Endothelial cell of umbilical vein (primary cell): ENCODE data around the gene MARK3. TPM values are rescaled to one million over a fixed set of nuclear protein-coding genes. Genes with fewer than 3 reads are reported as not detected.

Experiments
- BruUV-seq: library from RNA; stranded (reverse); fragments of 400-500 nt; replicated peaks from 2 replicates; lab custom pipeline; 2021; lab: Mats Ljungman, UMichigan
- CTCF ChIA-PET: fragments of 300-600, 350-600 bp; sonication (Branson Sonifier 250); formaldehyde crosslinking; loops from one replicate; lab custom pipeline; 2021; ENCODE audit warnings: antibody characterized with exemption, inconsistent platforms; lab: Charles Lee
- POLR2A ChIA-PET: fragments of 300-600, 350-600 bp; sonication (Branson Sonifier 250); formaldehyde crosslinking; loops from one replicate; lab custom pipeline; 2021; ENCODE audit warnings: antibody characterized with exemption, inconsistent platforms; lab: Charles Lee
- DNase-seq: peaks from one replicate; pipeline ENCODE4 v3.0.0-alpha.2; 2011; ENCODE audit warnings: low read depth, low spot score
- FAIRE-seq: peaks from 2 replicates; lab custom pipeline; 2011; peaks lifted over from hg19 to GRCh38; lab: Jason Lieb, UNC
- H2AFZ ChIP-seq: 2 replicates; pipeline ENCODE4 v1.6.0; 2012; ENCODE audit warnings: low read depth, low read length, control low read depth, inconsistent platforms
- H3K27ac ChIP-seq: 2 replicates; pipeline ENCODE4 v1.5.1; 2011; ENCODE audit warnings: low read depth, mild to moderate bottlenecking, control low read depth, low read length, moderate library complexity; ENCODE audit not compliant: insufficient read depth
- H3K27me3 ChIP-seq, 2 experiments: 2 replicates each; pipeline versions ENCODE4 v1.6.0 to v1.6.1; 2011; ENCODE audit warnings: low read length in 2 of 2, mixed read lengths in 1 of 2; ENCODE audit not compliant: control insufficient read depth in 2 of 2, insufficient read depth in 2 of 2
- H3K36me3 ChIP-seq, 2 experiments: 2 replicates in 1 of 2; 3 replicates in 1 of 2; pipeline ENCODE4 v1.5.1; 2011; ENCODE audit warnings: low read length in 2 of 2, mild to moderate bottlenecking in 1 of 2, moderate library complexity in 1 of 2; ENCODE audit not compliant: control insufficient read depth in 2 of 2, insufficient read depth in 2 of 2; ENCODE audit errors: extremely low read depth in 1 of 2
- H3K4me1 ChIP-seq: 3 replicates; pipeline ENCODE4 v1.5.1; 2011; ENCODE audit warnings: mild to moderate bottlenecking, low read length; ENCODE audit not compliant: control insufficient read depth, insufficient read depth; ENCODE audit errors: extremely low read depth
- H3K4me2 ChIP-seq: 2 replicates; pipeline ENCODE4 v1.6.1; 2011; ENCODE audit warnings: low read length, control low read depth, mixed read lengths; ENCODE audit not compliant: insufficient read depth
- H3K4me3 ChIP-seq, 3 experiments: fragments of 200-600 bp in 1 of 3; sonication (generic), shearing (Covaris generic) in 1 of 3; replicated peaks in 1 of 3; 2 replicates each; pipeline ENCODE4 v1.5.1; 2011 to 2016; ENCODE audit warnings: control low read depth in 3 of 3, low read length in 3 of 3, mild to moderate bottlenecking in 2 of 3, inconsistent platforms in 1 of 3, low read depth in 1 of 3, moderate library complexity in 1 of 3; ENCODE audit not compliant: insufficient read depth in 1 of 3
- H3K79me2 ChIP-seq: 2 replicates; pipeline ENCODE4 v1.6.0; 2012; ENCODE audit warnings: low read length, inconsistent platforms; ENCODE audit not compliant: control insufficient read depth, insufficient read depth
- H3K9ac ChIP-seq: replicated peaks from 2 replicates; pipeline ENCODE3; 2011; ENCODE audit warnings: low read length, control low read depth; ENCODE audit not compliant: insufficient read depth; ENCODE audit errors: extremely low read depth
- H3K9me1 ChIP-seq: replicated peaks from 3 replicates; pipeline ENCODE4 v1.6.0; 2011; ENCODE audit warnings: mild to moderate bottlenecking, low read length; ENCODE audit not compliant: control insufficient read depth, insufficient read depth; ENCODE audit errors: extremely low read depth
- H3K9me3 ChIP-seq: replicated peaks from 2 replicates; pipeline ENCODE4 v1.5.1; 2012; ENCODE audit warnings: low read length, inconsistent platforms; ENCODE audit not compliant: control insufficient read depth, insufficient read depth
- H4K20me1 ChIP-seq: replicated peaks from 2 replicates; pipeline ENCODE3; 2011; ENCODE audit warnings: mild to moderate bottlenecking, low read length; ENCODE audit not compliant: control insufficient read depth, insufficient read depth; ENCODE audit errors: extremely low read depth
- CTCF ChIP-seq, 2 donors: IDR thresholded peaks; 1 replicate in 1 of 2; 2 replicates in 1 of 2; pipeline ENCODE4 v1.5.1; 2011; ENCODE audit warnings: low read length in 2 of 2, mild to moderate bottlenecking in 2 of 2, moderate library complexity in 2 of 2, control low read depth in 1 of 2, inconsistent platforms in 1 of 2, low read depth in 1 of 2; ENCODE audit not compliant: insufficient read depth in 1 of 2; ENCODE audit errors: extremely low read depth in 1 of 2
- EZH2 ChIP-seq: IDR thresholded peaks from 2 replicates; pipeline ENCODE4 v1.6.1; 2012; ENCODE audit warnings: borderline replicate concordance, low read depth, mild to moderate bottlenecking, moderate library complexity, low read length, inconsistent platforms; ENCODE audit not compliant: severe bottlenecking
- FOS ChIP-seq: IDR thresholded peaks from 2 replicates; pipeline ENCODE4 v1.6.1; 2011; ENCODE audit warnings: mild to moderate bottlenecking, low read length, moderate library complexity, borderline replicate concordance; ENCODE audit not compliant: insufficient read depth
- GATA2 ChIP-seq: IDR thresholded peaks from 2 replicates; pipeline ENCODE4 v1.7.0; 2011; ENCODE audit warnings: low read depth, mild to moderate bottlenecking, moderate library complexity, mixed read lengths, low read length; ENCODE audit not compliant: insufficient read length, insufficient read depth
- JUN ChIP-seq: IDR thresholded peaks from 2 replicates; pipeline ENCODE4 v1.6.1; 2011; ENCODE audit warnings: borderline replicate concordance, low read depth; ENCODE audit not compliant: insufficient read length, insufficient read depth
- MYC ChIP-seq: IDR thresholded peaks from one replicate; pipeline ENCODE4 v1.6.1; 2011; ENCODE audit warnings: mild to moderate bottlenecking, low read depth, low read length
- POLR2A ChIP-seq: IDR thresholded peaks from 2 replicates; pipeline ENCODE4 v1.6.1; 2012; ENCODE audit warnings: low read depth, mild to moderate bottlenecking, control low read depth, low read length
- POLR2AphosphoS5 ChIP-seq: IDR thresholded peaks from 2 replicates; pipeline ENCODE4 v1.6.1; 2012; ENCODE audit warnings: low read depth, mild to moderate bottlenecking, control low read depth, low read length, moderate library complexity; ENCODE audit not compliant: insufficient read depth
- dilution Hi-C: fragments of 300-500 bp; cut with MboI; formaldehyde crosslinking; loops from one replicate; pipeline ENCODE4 v1.15.0; 2019; ENCODE audit warnings: low sequenced_read_pairs; ENCODE audit not compliant: extremely low pct_ligation_motif_present
- intact Hi-C: fragments of 100-400 bp; cut with micrococcal nuclease; formaldehyde crosslinking; loops from one replicate; pipeline ENCODE4 v1.10.0; 2022
- polyA plus RNA-seq, 4 experiments: library from polyadenylated mRNA; depleted of rRNA in 3 of 4; stranded (reverse) in 3 of 4; unstranded in 1 of 4; fragments of >200 nt; gene quantifications; 2 replicates each; pipeline versions ENCODE4 v1.2.1 to v1.2.3, GENCODE V29; 2011 to 2012; ENCODE audit warnings: missing spikeins in 1 of 4
- total RNA-seq: library from RNA; stranded (reverse); gene quantifications from 2 replicates; pipeline ENCODE4 v1.2.3, GENCODE V29; 2021
- TF ChIP-seq, protein P1 (sequence below): IDR thresholded peaks from 2 replicates; pipeline ENCODE4 v1.6.1; 2011; ENCODE audit not compliant: insufficient read depth, insufficient read length

Gene MARK3
- total and polyA plus RNA-seq, 2 donors (not counting 3 experiments of a cell fraction or from before 2014, with no cell fraction given): 46.6 to 96.1 TPM

GRCh38 chr14:103392106-103392505 lies 6.9 kb downstream of the MARK3 start:
- intact Hi-C loops (loop anchor here (5.0 kb wide), 1 partner anchor 95 kb away; no protein-coding TSS in a partner anchor), dilution Hi-C loops (no loop called here)
- H3K36me3 ChIP-seq: no peaks in the 10 kb centered on the region
- peaks cover 35% of the 10 kb centered on the region for H3K4me1 ChIP-seq
- H3K27me3 ChIP-seq: no peaks in the 10 kb centered on the region
- H3K9ac ChIP-seq: no peak overlapping the region
- H3K9me1 ChIP-seq: no peaks in the 10 kb centered on the region
- peaks cover 25% of the 10 kb centered on the region for H4K20me1 ChIP-seq
- TF ChIP-seq GATA2 (no peak), POLR2A (no peak), FOS (no peak), CTCF (IDR thresholded peaks at IDR 0.05; ENCODE audit: extremely low read depth in 1 of 2, insufficient read depth in 1 of 2, low read depth in 1 of 2, low read length in 2 of 2) (no peak), MYC (no peak), EZH2 (no peak), JUN (no peak), POLR2AphosphoS5 (no peak)
- TF ChIP-seq, protein P1, sequence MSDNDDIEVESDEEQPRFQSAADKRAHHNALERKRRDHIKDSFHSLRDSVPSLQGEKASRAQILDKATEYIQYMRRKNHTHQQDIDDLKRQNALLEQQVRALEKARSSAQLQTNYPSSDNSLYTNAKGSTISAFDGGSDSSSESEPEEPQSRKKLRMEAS: no peak
- no peak overlapping the region for H3K4me3 ChIP-seq
- DNase-seq (no peak), FAIRE-seq (no peak)
- no peak overlapping the region for H2AFZ ChIP-seq
- peaks cover 96% of the 10 kb centered on the region for H3K79me2 ChIP-seq
- BruUV-seq: no TSS peak
- H3K9me3 ChIP-seq: no peaks in the 10 kb centered on the region
- ChIA-PET POLR2A (interaction anchor here (0.5 to 1.0 kb wide), 2 partner anchors 20 to 46 kb away, joined by 3 read pairs; no protein-coding TSS in a partner anchor), CTCF (interaction anchor here (0.9 to 2.8 kb wide), 10 partner anchors 11 to 108 kb away, joined by 3 to 74 read pairs (median 8); partner anchors contain the start of gene EIF5)
- H3K27ac ChIP-seq: no peak overlapping the region
- H3K4me2 ChIP-seq: no peak overlapping the region
